GM12878 (cell line): ENCODE results near the gene FGD6. TPM values are rescaled to one million over a fixed set of nuclear protein-coding genes. Genes with fewer than 3 reads are reported as not detected.

ENCODE experiments used
- ATAC-seq: fragments of 200-7000 bp; cut with Tn5 transposase; 3 replicates; pipeline ENCODE4 v1.9.1; 2020; ENCODE audit warnings: mild to moderate bottlenecking, moderate library complexity
- BruUV-seq: library from RNA; stranded (reverse); fragments of 400-500 nt; replicated peaks from 2 replicates; lab custom pipeline; 2021; lab: Mats Ljungman, UMichigan
- CTCF ChIA-PET: fragments of 300-600 bp; sonication (Branson Sonifier 250); formaldehyde crosslinking; extraction: SDS; loops from one replicate; lab custom pipeline; 2021; ENCODE audit warnings: inconsistent platforms; lab: Yijun Ruan, JAX
- POLR2A ChIA-PET: fragments of 350-600 bp; formaldehyde crosslinking; extraction: SDS; loops from one replicate; lab custom pipeline; 2021; ENCODE audit warnings: inconsistent platforms; lab: Charles Lee
- RAD21 ChIA-PET: fragments of 300-600 bp; sonication (Branson Sonifier 250); formaldehyde crosslinking; loops from one replicate; lab custom pipeline; 2023; ENCODE audit warnings: antibody characterized with exemption; ENCODE audit not compliant: unreplicated experiment; lab: Charles Lee
- SMC1A ChIA-PET: fragments of 300-600 bp; sonication (Branson Sonifier 250); formaldehyde crosslinking; loops from one replicate; lab custom pipeline; 2023; ENCODE audit not compliant: unreplicated experiment, uncharacterized antibody; lab: Charles Lee
- DNase-seq: peaks from one replicate; pipeline ENCODE4 v3.0.0-alpha.2; 2011; ENCODE audit warnings: low read depth, low spot score
- FAIRE-seq: peaks from 3 replicates; lab custom pipeline; 2011; peaks lifted over from hg19 to GRCh38; lab: Jason Lieb, UNC
- H2AFZ ChIP-seq: 2 replicates; pipeline ENCODE4 v1.6.0; 2011; ENCODE audit warnings: low read depth, low read length, control low read depth; ENCODE audit not compliant: control insufficient read depth
- H3K27ac ChIP-seq: 2 replicates; pipeline ENCODE4 v1.5.1; 2011; ENCODE audit warnings: control low read depth; ENCODE audit not compliant: control insufficient read depth, insufficient read depth
- H3K27me3 ChIP-seq, 2 experiments: replicated peaks in 1 of 2; 2 replicates each; pipeline versions ENCODE4 v1.6.0 to v1.6.1; 2011; ENCODE audit warnings: low read length in 1 of 2; ENCODE audit not compliant: control insufficient read depth in 2 of 2, insufficient read depth in 2 of 2
- H3K36me3 ChIP-seq, 2 experiments: 2 replicates each; pipeline ENCODE4 v1.5.1; 2011; ENCODE audit warnings: low read length in 1 of 2; ENCODE audit not compliant: control insufficient read depth in 2 of 2, insufficient read depth in 2 of 2
- H3K4me1 ChIP-seq: 2 replicates; pipeline ENCODE4 v1.6.1; 2011; ENCODE audit warnings: mild to moderate bottlenecking, low read length, moderate library complexity, mixed read lengths; ENCODE audit not compliant: control insufficient read depth, insufficient read depth
- H3K4me2 ChIP-seq: 2 replicates; pipeline ENCODE4 v1.6.0; 2011; ENCODE audit warnings: control low read depth; ENCODE audit not compliant: control insufficient read depth, insufficient read depth
- H3K4me3 ChIP-seq: fragments of 200-600 bp; sonication (generic); 2 replicates; pipeline ENCODE4 v1.5.1; 2016
- H3K79me2 ChIP-seq: 2 replicates; pipeline ENCODE4 v1.6.0; 2011; ENCODE audit warnings: low read length; ENCODE audit not compliant: control insufficient read depth, insufficient read depth
- H3K9ac ChIP-seq: 2 replicates; pipeline ENCODE4 v1.8.0; 2011; ENCODE audit warnings: low read length, control low read depth, mixed read lengths; ENCODE audit not compliant: control insufficient read depth, insufficient read depth
- H3K9me3 ChIP-seq: replicated peaks from 3 replicates; pipeline ENCODE4 v1.5.1; 2011; ENCODE audit warnings: mild to moderate bottlenecking, low read length; ENCODE audit not compliant: control insufficient read depth, insufficient read depth
- H4K20me1 ChIP-seq: 2 replicates; pipeline ENCODE4 v1.6.0; 2011; ENCODE audit not compliant: control insufficient read depth, insufficient read depth
- BACH1 ChIP-seq: fragments of 450-650 bp; IDR thresholded peaks from 2 replicates; pipeline ENCODE4 v1.6.1; 2017; ENCODE audit warnings: mild to moderate bottlenecking, borderline replicate concordance
- CBFB ChIP-seq: IDR thresholded peaks from 2 replicates; pipeline ENCODE4 v1.6.1; 2016; ENCODE audit warnings: antibody characterized with exemption, low read depth
- CTCF ChIP-seq, 3 experiments: IDR thresholded peaks in 2 of 3; conservative IDR thresholded peaks in 1 of 3; 2 replicates each; pipeline ENCODE4 v1.5.1; 2011; ENCODE audit warnings: low read depth in 3 of 3, low read length in 3 of 3, mild to moderate bottlenecking in 3 of 3, control low read depth in 2 of 3, moderate library complexity in 2 of 3, inconsistent platforms in 1 of 3, mixed read lengths in 1 of 3; ENCODE audit not compliant: control insufficient read depth in 2 of 3, insufficient read depth in 1 of 3; ENCODE audit errors: extremely low read depth in 1 of 3
- HDAC2 ChIP-seq: fragments of 200-600 bp; sonication (generic); IDR thresholded peaks from 2 replicates; pipeline ENCODE4 v1.6.1; 2017
- HSF1 ChIP-seq: fragments of 150-350 bp; IDR thresholded peaks from 2 replicates; pipeline ENCODE4 v1.6.1; 2014; ENCODE audit warnings: mild to moderate bottlenecking, low read depth, low read length
- IKZF1 ChIP-seq: fragments of 450-650 bp; conservative IDR thresholded peaks from 2 replicates; pipeline ENCODE4 v1.6.1; 2017; ENCODE audit warnings: antibody characterized with exemption, mild to moderate bottlenecking
- NFYA ChIP-seq: IDR thresholded peaks from 2 replicates; pipeline ENCODE4 v1.6.1; 2011; ENCODE audit warnings: low read depth, mild to moderate bottlenecking, low read length, improper control_type of control experiment, borderline replicate concordance
- NR2C2 ChIP-seq: IDR thresholded peaks from 2 replicates; pipeline ENCODE4 v1.6.1; 2011; ENCODE audit warnings: borderline replicate concordance, low read depth; ENCODE audit not compliant: control insufficient read depth, insufficient read length
- STAT3 ChIP-seq: IDR thresholded peaks from 2 replicates; pipeline ENCODE4 v1.6.1; 2011; ENCODE audit warnings: low read depth, low read length, improper control_type of control experiment
- TBL1XR1 ChIP-seq: IDR thresholded peaks from 2 replicates; pipeline ENCODE4 v1.6.1; 2012; ENCODE audit warnings: low read depth, low read length, improper control_type of control experiment
- ZNF217 ChIP-seq: fragments of 450-650 bp; IDR thresholded peaks from 2 replicates; pipeline ENCODE4 v1.6.1; 2017; ENCODE audit warnings: antibody characterized with exemption, mild to moderate bottlenecking
- WGBS: methylation state at CpG from one replicate; pipeline ENCODE4 v1.1.6; 2016; ENCODE audit warnings: low lambda C conversion rate; ENCODE audit not compliant: insufficient replicate concordance, insufficient coverage; ENCODE audit errors: missing lambda C conversion rate; 5-methylcytosine and 5-hydroxymethylcytosine counted together
- in situ Hi-C: fragments of 300-500 bp; cut with MboI; formaldehyde crosslinking; loops from 9 replicates; pipeline ENCODE4 v1.14.3; 2018; ENCODE audit warnings: mixed read lengths
- intact Hi-C: fragments of 100-400 bp; cut with micrococcal nuclease; formaldehyde crosslinking; loops from one replicate; pipeline ENCODE4 v1.14.2; 2022; ENCODE audit not compliant: unreplicated experiment
- polyA plus RNA-seq, 11 experiments: library from polyadenylated mRNA; depleted of rRNA in 4 of 11; unstranded in 6 of 11; stranded (reverse) in 5 of 11; fragments of >200 nt; fragmentation: Nextera tagmentation in 4 of 11; fragmentation: Illumina TruSeq in 1 of 11; extraction: Ambion mirVana in 4 of 11; extraction: Trizol in 1 of 11; gene quantifications; 1 replicate in 1 of 11; 2 replicates in 10 of 11; pipeline versions ENCODE4 v1.2.1 to v1.2.3, GENCODE V29; 2011 to 2016; ENCODE audit warnings: inconsistent platforms in 2 of 11, missing spikeins in 2 of 11, low read depth in 1 of 11
- total RNA-seq, 4 experiments: library from RNA; depleted of rRNA in 3 of 4; stranded (reverse); fragments of >200 nt in 3 of 4; fragmentation: Illumina TruSeq in 1 of 4; extraction: Trizol in 1 of 4; gene quantifications; 2 replicates each; pipeline versions ENCODE4 v1.2.1 to v1.2.3, GENCODE V29; 2013 to 2021

Gene FGD6
- total and polyA plus RNA-seq, 10 of the 15 experiments (the other 5 are each of a cell fraction or from before 2014, with no cell fraction given): 2.4 to 15.5 (median 8.9) TPM

DNA sequence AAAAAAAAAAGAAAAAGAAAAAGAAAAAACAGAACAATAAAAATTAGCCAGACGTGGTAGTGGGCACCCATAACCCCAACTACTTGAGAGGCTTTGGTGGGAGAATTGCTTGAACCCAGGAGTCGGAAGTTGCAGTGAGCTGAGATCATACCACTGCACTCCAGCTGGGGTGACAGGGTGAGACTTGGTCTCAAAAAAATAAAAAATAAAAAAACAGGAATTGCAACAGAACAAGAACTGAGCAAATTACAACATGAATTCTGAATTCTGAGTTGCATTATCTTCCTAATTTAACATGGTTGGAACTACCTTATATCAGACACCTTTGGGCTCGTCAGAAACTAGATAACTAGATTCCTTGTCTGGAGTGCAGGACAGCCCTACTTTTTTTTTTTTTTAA is 90.5 kb downstream of the FGD6 start:
- in situ Hi-C loops: no loop called here
- no peak for TF ChIP-seq NR2C2
- no peak for TF ChIP-seq NFYA
- no peak for TF ChIP-seq IKZF1
- TF ChIP-seq, all 136 proteins: peak for 0
- Histone ChIP-seq H3K27ac (no peak overlapping the region), H2AFZ (no peak overlapping the region), H3K27me3 (no peaks in the 10 kb centered on the region), H3K9ac (no peak overlapping the region), H4K20me1 (no peaks in the 10 kb centered on the region), H3K4me3 (no peak overlapping the region), H3K4me1 (no peaks in the 10 kb centered on the region), H3K9me3 (no peaks in the 10 kb centered on the region), H3K4me2 (no peak overlapping the region), H3K36me3 (no peaks in the 10 kb centered on the region), H3K79me2 (no peaks in the 10 kb centered on the region)
- ChIA-PET CTCF (interaction anchor here (1.7 kb wide), 1 partner anchor 10 kb away, joined by 3 read pairs; no protein-coding TSS in a partner anchor), SMC1A (interaction anchor here (1.3 kb wide), 1 partner anchor 91 kb away, joined by 4 read pairs; the partner anchor contains the start of genes FGD6 and VEZT), RAD21 (no interaction called here), POLR2A (interaction anchor here (0.6 kb wide), 1 partner anchor 409 kb away, joined by 6 read pairs; no protein-coding TSS in a partner anchor)
- ATAC-seq: no peak
- intact Hi-C loops: no loop called here
- FAIRE-seq: no peak
- DNase-seq: no peak
- 62% methylated on average over 3 of the region's 3 CpGs for WGBS
- BruUV-seq: no TSS peak

- intact Hi-C loops (no loop called here), in situ Hi-C loops (no loop called here)
- H3K4me3 ChIP-seq: no peak overlapping the region
- no peaks in the 10 kb centered on the region for H3K9me3 ChIP-seq
- H3K79me2 ChIP-seq: no peaks in the 10 kb centered on the region
- H3K27me3 ChIP-seq: no peaks in the 10 kb centered on the region
- H3K36me3 ChIP-seq: no peaks in the 10 kb centered on the region
- H3K4me2 ChIP-seq: no peak overlapping the region
- ATAC-seq: no peak
- ChIA-PET SMC1A (interaction anchor here (1.3 to 1.5 kb wide), 2 partner anchors 9 to 92 kb away, joined by 4 read pairs; partner anchors contain the start of genes FGD6 and VEZT), RAD21 (interaction anchor here (1.0 kb wide), 1 partner anchor 53 kb away, joined by 3 read pairs; no protein-coding TSS in a partner anchor), CTCF (interaction anchor here (1.5 to 1.7 kb wide), 2 partner anchors 8 to 10 kb away, joined by 3 to 5 read pairs; no protein-coding TSS in a partner anchor), POLR2A (no interaction called here)
- FAIRE-seq: no peak
- 73% methylated on average over 2 of the region's 2 CpGs for WGBS
- DNase-seq: no peak
- H4K20me1 ChIP-seq: no peaks in the 10 kb centered on the region
- H3K27ac ChIP-seq: no peak overlapping the region
- H2AFZ ChIP-seq: no peak overlapping the region
- H3K4me1 ChIP-seq: no peaks in the 10 kb centered on the region
- no peak overlapping the region for H3K9ac ChIP-seq
- no TSS peak for BruUV-seq
- no peak for TF ChIP-seq TBL1XR1
- no peak for TF ChIP-seq STAT3
- no peak for TF ChIP-seq CTCF (IDR thresholded peaks at IDR 0.05 in 2 of 3, conservative IDR thresholded peaks at IDR 0.05 in 1 of 3; ENCODE audit: control insufficient read depth in 2 of 3, extremely low read depth in 1 of 3, insufficient read depth in 1 of 3, low read depth in 3 of 3, low read length in 3 of 3)
- TF ChIP-seq HSF1: no peak
- TF ChIP-seq HDAC2: no peak
- TF ChIP-seq CBFB: no peak
- no peak for TF ChIP-seq ZNF217
- no peak for TF ChIP-seq BACH1
Measured at GRCh38 chr12:95126076-95126475, 91.2 kb downstream of the FGD6 start.
